Measurements from ENCODE around the gene LITAFD.
"Not testable (repeated sequence)": the region's sequence is repeated elsewhere in the genome, so short reads cannot be mapped to it uniquely, and the experiment has no call there.

The LITAFD gene

DNA sequence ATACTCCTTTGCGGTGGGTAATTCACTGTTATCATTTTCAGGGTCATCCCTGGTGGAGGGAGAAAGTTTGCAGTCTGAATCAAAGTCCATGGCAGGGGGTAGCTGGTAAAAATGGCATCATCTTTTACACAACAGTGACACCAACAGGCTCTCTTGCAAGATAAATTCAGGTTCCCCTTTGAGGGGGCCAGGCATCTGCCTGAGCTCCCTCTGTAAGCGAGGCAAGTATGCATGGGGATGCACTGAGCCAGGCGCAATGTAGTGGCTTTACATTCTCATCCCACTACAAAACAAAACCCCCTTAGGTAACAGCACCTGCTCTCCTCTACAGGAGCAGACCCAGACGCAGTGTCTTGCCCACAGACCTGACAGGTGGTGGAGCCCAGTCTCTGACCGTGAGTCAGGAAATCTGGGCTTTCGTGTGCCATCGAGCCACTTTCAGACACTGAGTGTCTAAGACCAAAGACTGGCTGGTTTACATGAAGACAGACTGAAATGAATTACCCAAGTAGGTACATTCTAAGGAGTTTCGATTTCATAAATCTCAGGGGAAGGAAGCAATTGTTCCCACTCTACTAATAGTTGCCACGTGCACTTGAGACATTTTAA lies 17.7 kb downstream of the LITAFD start:
- no peak for DNase-seq

DNA sequence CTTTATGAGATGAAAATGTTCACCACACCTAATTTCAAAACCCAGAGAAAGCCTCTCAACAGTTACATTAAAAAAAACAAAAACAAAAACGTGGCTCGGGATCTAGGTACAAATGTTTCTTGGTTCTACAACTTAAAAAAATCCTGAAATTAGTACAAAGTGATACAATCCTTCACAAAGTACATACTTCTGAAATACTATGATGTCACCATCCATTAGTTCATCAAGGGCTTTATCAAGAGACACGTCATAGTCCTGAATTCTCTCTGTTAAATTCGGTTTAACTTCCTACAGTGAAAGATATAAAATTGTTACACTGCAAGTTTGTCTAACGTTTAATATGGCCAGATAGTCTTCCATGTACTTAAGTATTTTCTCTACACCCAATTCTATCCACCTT lies 18.2 kb downstream of the LITAFD start:
- no peak for DNase-seq

GRCh38 chr16:8901320-8901861 lies 19.2 kb downstream of the LITAFD start:
- DNase-seq = no peak

- DNase-seq = no peak
Observed at GRCh38 chr16:8903004-8903403, 20.9 kb downstream of the LITAFD start.

DNA sequence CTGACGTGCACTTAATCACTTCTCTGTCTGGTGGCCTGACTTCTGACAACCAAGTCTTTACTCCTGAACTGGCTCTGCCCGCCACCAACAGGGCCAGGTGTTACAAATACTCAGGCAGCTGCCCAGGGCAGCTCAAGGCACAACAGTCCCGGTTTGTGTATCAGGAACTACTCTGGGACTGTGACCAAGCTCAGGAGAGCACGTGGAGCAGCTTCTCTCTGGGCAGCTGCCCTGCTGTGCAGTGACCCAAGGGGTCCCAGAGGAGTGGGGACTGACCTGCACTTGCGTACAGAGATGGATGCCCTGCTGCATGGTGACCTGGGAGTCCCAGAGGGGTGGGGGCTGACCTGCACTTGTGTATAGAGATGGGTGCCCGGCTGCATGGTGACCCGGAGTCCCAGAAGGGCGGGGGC lies 21.9 kb downstream of the LITAFD start:
- DNase-seq = no peak

DNA sequence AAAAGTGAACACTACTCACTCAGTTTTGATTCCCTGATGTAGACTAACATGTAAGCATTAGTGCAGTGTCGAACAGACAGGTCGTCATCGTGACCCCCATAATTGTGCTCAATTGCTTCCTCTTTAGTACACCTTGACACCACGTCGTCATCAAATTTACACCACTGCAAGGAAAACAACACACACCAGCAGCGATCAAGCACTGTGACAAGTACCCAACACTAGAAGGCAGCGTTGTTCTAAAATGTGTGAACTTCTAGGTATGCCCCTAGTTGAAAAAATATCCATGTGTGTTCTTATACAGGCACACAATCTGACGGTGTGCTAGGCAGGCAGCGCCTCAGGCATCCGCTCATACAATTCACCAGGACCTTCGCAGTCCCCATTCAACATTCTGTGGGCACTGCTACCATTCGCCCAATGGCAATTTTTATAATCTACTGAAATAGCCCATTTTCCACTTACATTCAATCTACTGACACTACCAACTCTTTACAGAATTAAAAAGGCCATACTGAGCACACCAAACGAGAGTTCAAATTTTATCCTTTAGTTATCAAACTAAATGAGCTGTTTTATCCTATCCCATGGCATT lies 23.1 kb downstream of the LITAFD start:
- no peak for DNase-seq

- no peak for DNase-seq
Observed at GRCh38 chr16:8905795-8906591, 23.8 kb downstream of the LITAFD start.

- no peak for DNase-seq
Observed at GRCh38 chr16:8907096-8907495, 24.9 kb downstream of the LITAFD start.

DNA sequence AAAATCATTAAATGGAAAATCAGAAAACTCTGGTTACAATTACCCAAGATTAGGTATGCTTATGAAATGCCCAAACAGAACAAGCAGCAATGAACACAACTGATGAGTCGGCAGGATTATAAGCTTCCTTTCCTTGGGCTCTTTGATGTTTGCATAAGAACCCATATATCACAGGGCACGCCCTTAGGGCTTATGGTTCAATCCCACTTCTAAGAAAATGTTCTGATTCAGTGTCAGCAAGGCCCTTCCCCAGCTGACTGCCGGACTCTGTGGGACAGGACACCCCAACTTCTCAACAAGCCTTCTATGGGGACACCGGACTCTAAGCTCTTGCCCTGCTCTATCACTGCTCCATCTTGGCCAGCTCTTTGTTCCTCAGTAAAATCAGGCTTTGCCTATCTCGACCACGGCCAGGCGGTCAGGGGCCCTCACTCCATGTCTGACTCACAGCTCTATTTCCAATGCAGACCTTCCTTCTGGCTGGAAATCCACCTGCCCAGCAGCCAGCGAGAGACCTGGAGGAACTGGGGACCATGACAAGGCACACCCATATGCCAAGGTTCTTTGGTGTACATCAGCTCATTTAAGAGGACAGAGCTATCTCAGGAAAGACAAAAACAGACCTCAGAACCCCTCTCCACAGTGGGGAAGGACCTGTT lies 26.8 kb downstream of the LITAFD start:
- no peak for DNase-seq

GRCh38 chr16:8910811-8911210 lies 28.7 kb downstream of the LITAFD start:
- DNase-seq = no peak

DNA sequence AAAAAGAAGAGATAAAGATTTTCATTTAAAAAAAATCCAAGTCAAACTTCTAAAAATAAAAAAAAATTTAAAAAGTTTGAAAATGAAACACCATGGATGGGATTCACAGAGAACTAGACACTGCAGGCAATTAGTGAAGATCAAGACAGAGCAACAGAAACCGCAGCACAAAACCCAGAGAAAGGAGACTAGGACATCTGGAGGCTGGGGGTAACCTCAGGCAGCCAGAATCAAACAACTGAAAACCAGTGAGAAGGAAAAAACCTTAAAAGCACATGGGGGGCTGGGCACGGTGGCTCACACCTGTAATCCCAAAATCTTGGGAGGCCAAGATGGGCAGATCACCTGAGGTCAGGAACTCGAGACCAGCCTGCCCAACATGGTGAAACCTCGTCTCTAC lies 30.6 kb downstream of the LITAFD start:
- no peak for DNase-seq

- no peak for DNase-seq
Observed at GRCh38 chr16:8914098-8914497, 31.9 kb downstream of the LITAFD start.

- DNase-seq = no peak
Observed at GRCh38 chr16:8915722-8916301, 33.7 kb downstream of the LITAFD start.

DNA sequence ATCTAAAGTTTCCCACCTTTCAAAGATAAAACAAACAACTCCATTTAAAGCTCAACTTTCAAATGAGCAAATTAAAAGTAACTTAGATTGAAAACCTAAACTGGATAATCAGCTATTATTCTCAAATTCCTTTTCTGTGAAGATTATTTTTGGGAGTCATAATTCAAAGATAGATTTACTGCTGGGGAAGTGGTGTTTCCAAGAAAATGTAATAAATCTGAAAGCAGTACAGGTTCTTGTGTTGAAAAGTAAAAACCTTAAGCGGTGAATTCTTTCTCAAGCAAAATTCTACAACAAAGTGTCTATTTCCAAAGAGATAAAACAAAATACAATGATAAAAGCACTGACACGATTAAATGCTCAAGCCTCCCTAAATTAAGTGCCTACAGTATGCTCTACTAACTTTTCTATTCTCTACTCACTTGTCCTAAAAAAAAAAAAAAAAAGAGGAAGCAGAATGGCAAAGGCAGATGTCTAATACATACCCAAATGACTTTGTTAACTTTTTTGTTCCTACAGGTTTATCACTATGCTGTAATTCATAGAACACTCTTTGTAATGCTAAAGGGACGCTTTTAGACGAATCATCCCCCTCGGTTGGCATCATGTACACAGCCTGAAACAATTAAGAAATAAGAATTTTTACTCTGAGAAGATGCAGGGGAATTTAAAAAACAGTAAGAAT lies 34.5 kb downstream of the LITAFD start:
- no peak for DNase-seq

DNA sequence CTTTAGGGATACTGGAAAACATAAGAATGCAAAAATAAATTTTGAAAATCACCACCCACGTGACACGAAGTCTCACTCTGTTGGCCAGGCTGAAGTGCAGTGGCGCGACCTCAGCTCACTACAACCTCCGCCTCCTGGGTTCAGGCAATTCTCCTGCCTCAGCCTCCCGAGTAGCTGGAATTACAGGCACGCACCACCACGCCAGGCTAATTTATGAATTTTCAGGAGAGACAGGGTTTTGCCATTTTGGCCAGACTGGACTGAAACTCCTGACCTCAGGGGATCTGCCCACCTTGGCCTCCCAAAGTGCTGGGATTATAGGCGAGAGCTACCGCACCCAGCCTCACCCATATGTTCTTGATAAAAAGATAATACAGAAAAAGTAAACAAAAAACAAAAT lies 35.2 kb downstream of the LITAFD start:
- DNase-seq = not testable (repeated sequence)

- DNase-seq = no peak
Observed at GRCh38 chr16:8919089-8919933, 37.2 kb downstream of the LITAFD start.

DNA sequence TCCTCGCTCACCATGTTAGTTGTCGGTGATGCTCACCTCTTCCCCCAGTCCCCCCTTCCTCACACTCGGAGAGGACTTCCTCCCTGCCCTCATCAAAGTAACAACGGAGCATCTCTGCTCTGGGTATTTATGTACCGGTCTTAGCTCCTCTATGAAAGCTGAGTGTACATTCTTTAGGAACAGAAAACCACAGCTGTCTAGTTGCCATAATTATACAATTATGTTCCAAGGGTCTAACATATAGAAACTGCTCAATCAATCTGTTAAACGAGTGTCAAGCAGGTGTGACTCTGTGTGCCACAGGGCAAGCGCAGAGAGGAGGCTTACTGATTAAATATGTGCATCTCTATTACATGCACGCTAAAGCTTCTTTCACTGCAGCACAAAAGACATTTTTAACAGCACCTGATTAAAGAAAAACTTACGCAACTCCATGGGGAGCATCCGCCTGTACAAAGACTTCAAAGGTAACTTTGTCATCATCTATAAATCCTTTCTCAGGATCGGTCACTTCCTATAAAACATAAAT lies 37.8 kb downstream of the LITAFD start:
- DNase-seq = no peak

DNA sequence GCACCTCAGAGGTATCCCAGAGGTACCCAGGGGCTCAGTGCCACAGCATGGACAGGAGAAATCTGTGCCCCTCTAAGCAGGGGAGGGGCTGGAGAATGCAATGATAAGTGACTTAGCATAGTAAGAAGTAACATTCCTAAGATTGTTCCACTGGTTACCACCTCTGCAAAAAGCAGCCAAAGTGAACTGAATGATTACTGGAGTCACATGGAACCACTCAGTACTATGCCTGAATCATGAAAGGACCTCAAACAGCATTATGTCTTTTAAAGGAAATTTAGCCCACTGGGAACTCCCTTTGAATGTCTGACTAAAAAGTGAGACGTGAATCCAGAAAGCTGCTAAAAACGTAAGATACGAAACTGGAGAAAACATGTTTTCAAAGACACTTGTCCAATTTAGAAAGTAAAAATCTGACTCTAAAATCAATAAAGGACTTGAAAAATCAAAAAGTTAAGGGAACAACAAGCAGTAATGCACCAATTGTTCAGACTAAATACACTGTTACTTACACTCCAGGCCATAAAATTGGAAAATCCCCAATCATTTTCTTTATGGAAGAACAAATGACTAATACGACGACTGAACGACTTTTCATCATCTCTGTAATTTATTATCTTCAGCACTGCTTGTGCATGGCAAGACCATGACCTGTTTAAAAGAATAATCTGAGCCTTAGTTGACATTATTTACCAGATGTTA lies 38.6 kb downstream of the LITAFD start:
- no peak for DNase-seq

DNA sequence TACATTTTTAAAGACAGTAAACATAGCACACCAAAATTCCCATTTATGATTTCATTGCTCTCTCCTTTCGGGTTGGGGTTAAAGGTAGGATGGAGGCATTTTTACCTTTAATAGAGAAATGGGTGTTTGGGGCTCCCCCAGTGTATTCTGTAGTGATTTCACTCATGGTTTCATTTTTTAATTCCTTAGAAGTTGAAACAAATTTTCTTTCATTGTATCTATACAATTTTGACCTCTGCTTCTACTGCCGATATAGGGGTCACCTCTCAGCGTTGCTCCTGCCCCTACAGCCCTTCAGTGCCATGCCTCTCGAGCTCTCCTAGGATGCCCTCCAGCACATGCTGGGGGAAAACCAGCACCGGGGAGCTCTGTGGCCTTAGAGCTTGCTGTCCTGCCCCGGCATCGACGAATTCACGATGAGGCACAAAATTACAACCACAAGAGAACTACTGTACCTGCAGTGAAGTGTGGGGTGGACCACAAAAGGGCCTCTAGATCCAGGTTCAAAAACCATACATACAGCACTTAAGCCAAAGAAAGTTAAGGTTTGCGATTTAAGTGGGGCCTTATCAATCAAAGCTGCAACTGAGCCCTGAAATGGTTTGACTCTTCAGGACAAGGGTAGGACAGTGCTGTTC lies 39.3 kb downstream of the LITAFD start:
- DNase-seq = no peak

DNA sequence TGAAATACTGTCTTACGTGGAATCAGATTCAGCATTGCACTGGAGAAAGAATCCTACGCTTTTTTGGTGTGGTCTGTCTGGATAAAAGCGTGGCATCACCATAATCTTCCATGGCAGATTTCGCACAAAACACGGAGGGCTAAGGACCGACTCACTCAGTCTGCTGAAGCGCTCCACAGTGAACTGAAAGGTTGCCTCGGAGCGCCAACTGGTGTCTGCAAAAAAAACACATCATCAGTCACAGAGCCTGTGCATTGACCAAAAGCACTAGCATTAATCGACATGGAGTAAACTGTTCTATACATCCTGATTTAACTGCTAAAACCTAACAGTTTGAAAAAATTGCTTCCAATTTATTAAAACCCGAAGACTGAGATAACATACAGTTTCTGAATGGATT lies 41.0 kb downstream of the LITAFD start:
- DNase-seq = no peak
